Activated gamma-delta T cell treated with anti-CD3 and anti-CD28 coated beads, Interleukin-2, amount 50 U/mL, for 16 hours (primary cell): Measurements from ENCODE around the gene RAP1GAP2.
"Not testable (repeated sequence)": the region's sequence is repeated elsewhere in the genome, so short reads cannot be mapped to it uniquely, and the experiment has no call there.

Source experiments
- DNase-seq: peaks from one replicate; pipeline ENCODE4 v3.0.0-alpha.2; 2020; ENCODE audit warnings: low read depth

RAP1GAP2 gene

DNA sequence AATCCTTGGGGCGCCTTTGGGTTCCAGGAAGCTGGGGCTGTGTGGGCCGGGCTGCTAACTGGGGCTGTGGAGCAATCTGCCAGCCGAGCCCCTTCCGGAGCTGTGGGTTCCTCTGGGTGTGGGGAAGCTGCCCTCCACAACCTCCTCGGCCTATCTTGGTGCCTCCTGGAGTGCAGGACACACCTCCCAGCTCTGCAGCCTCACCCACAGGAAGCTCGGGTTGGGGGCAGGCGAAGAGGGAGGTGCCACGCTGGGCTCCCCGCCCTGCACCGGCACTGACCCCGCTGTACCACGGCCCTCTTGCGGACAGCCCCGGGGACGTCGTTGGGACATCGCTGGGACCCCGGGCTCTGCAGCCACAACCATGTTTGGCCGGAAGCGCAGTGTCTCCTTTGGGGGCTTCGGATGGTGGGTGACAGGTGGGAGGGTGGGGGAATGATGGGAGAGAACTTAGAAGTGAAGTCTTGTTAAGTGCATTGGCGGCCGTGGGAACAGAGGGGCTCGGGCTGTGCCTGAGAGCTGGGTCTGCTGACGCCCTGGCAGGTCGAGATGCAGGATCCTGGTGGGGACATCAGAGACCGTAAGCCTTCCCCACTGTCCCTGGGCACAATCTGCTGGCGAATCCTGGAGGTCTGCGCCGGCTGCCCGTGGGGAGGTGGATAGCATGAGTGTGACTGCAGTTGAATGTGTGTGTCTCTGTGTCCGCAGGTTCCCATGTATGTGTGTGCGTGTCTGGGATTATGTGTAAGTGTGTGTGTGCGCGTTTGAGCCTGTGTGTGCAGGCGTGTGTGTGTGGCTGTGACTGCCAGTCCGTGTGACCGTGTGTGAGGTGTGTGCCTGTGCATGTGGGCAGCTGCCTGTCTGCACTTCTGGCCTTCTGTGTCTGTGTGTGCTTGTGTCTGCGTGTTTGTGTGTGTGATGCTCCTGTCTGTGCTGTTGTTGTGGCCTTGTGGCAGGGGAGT is at the start of gene RAP1GAP2:
RAP1GAP2 (plus strand) TSS at position 275 of the 962 bp plus-strand sequence; CDS start at position 365, 90 bp downstream.
- peak; percentile 51 for DNase-seq

DNA sequence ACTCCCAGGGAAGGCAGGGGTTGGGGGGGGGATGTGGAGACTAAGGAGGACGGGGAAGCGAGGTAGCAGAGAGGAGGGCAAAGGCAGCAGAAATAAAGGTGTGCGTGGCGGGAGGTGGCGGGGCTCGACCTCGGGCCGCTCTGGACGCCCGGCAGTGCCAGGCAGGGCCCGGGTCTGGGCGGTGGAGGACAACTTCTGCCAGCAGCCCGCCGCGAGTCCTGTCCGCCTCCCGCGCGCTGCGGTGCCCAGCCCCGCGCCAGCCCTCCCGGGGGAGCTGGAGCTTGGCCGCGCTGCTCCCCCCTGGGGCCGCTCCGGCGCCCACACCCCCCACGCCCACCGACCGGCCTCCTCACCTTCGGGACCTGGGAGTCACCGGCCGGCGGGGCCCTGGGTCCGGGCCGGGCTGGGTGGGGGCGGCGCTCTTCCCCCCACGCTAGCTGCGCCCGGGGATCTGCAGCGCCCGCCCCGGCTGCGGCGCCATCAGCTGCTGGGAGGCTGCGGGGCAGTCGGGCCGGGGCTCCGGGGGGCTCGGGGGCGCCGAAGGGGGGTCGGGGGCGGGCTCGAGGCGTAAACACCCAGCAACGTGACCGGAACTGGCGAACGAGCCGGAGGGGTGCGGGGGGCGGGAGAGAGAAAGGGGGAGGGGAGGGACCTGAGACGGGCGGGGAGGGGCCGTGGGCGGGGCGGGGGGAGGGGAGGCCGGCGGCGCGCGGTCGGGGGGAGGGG is 47.0 kb upstream of the RAP1GAP2 start, which contains the start of gene CCDC92B:
CCDC92B (minus strand) TSS at position 595 of the 726 bp plus-strand sequence. CDS start 14,507 bp downstream, outside the sequence.
- DNase-seq = no peak

DNA sequence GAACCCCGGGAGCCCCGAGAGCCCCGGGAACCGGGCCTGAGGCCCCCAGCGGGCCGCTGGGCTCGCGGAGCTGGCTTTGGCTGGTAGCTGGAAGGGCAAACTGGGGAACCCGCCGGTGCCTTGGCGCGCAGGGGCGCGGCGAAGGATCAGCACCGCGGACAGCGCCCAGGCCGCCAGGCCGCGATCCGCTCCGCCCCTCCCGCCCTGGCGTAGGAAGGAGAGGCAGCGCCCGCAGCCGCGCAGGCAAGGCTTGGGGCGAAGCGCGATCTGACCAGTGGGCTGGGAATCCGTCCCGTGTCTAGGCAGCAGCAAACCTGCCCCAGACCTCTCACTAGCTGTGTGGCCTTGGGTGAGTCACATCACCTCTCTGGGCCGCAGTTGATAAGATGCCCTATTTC is 46.5 kb upstream of the RAP1GAP2 start:
- DNase-seq = peak; percentile 49

DNA sequence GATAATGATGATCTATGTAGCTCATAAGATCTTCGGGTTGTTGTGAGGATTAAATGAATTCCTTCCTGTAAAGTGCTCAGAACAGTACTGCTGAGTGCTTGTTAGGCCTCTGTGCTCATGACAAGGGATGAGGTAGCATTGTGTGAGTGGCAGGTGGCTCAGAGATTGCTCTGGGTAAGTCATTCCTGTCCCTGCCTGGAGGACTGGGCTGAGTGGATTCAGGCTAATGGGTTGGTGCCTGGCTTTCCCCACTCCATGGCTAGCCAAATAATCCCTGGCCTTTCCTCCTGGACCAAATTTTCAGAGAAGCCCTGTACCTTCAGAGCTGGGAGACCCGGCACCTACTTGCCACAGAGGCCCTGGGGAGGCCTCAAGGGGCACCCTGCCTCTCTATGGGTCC is 45.5 kb upstream of the RAP1GAP2 start:
- no peak for DNase-seq

DNA sequence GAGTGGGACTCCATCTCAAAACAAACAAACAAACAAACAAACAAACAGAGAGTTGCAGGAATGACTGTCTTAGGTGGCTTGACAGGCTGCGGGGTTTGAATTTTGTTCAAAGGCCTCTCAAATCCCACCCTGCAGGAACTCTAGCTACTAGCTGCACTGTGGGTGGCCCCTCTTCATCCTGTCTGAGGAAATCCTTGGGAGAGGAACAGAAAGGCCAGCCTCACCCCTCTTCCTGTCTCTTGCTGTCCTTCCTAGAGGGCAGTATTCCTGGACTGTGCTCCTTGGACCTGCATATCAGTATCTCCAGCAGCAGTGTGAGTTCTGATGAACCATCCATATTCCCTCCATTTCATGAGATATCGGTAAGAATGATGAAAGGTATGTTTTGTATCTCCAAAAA is 44.7 kb upstream of the RAP1GAP2 start:
- DNase-seq = no peak

DNA sequence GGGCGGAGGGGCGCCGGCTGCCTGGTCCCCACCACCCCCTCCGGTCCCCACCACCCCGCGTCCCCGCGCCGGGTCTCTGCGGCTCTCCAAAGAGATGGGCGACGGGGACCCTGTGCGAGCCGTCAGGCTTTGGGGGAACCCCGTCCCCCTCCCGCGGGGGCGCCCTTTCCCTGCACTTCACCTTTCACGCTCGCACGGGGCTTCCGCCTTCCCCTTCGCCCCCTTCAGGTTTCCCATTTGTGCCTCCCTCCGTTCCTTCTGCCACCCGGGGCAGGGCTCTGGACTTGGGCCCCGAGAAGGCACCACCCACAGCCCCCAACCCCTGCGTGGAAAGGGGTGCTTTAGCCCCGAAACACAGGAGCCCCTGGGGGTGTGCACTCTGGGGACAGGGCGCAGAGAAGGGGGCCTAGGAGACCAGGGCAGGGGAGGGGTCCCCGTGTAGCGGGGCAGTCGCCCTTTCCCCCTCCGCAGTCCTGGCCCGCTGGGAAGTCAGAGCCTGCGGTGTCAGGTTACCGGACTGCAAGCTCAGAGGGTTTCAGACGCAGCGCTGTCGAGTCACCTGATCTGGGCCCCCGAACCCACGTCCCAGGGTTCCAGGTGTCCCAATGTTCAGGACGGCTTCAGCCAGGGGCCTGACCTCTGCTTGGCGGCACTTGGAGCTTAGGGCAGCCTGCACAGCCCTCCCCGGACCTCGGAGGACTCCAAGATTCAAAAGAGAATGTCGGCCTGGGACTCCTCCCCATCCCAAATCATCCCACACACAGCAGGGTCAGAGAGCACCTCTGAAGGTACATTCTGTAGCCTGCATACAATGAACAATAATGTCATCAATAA is 40.1 kb upstream of the RAP1GAP2 start:
- DNase-seq = no peak

DNA sequence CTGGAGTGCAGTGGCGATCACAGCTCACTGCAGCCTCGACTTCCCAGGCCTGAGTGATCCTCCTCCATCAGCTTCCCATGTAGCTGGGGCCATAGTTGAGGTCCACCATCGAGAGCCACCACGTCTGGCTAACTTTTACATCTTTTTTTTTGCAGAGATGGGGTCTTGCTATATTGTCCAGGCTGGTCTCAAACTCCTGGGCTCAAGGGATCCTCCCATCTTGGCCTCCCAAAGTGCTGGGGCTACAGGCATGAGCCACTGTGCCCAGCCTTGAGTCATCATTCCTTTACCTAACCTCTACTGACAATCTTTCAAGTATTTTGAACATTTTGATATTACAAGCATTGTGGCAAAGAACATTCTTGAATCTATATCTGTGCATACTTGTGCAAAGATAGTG is 37.4 kb upstream of the RAP1GAP2 start:
- no peak for DNase-seq

DNA sequence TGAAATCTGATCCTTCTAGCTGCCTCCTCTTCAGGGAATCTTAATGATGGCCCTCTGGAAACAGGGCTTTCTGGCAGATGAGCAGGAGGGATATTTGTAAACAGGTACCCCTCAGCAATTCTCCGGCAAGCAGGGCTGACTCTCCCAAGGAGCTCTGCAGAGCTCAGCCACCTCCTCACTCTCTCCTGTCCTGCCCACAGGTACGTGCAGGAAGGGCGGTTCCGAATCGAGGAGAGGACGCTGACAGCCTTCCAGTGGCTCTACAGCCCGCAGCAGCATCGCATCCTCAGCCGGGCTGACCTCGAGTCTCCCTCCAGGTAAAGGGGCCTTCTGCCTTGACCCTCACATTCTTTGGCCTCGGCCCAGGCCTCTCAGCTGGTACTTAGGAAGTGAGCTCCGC is 26.1 kb upstream of the RAP1GAP2 start:
- DNase-seq = no peak

DNA sequence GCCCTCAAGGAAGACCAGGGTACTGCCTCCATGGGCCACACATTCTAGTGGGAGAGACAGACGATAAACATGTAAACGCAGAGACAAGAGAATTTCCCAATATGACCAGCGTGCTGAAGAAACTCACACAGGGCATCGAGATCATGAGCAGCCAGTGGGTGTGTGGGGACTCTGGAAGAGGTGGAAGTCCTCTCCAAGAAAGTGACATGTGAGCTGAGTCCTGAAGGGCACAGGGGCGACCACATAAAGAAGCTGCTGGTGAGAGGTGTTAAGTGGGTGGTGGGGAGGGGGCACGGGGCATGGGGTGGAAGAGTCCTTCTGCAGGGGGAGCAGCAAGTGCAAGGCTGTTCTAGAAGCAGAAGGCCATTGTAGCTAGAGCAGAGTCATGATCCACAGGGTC is 21.0 kb upstream of the RAP1GAP2 start:
- no peak for DNase-seq

DNA sequence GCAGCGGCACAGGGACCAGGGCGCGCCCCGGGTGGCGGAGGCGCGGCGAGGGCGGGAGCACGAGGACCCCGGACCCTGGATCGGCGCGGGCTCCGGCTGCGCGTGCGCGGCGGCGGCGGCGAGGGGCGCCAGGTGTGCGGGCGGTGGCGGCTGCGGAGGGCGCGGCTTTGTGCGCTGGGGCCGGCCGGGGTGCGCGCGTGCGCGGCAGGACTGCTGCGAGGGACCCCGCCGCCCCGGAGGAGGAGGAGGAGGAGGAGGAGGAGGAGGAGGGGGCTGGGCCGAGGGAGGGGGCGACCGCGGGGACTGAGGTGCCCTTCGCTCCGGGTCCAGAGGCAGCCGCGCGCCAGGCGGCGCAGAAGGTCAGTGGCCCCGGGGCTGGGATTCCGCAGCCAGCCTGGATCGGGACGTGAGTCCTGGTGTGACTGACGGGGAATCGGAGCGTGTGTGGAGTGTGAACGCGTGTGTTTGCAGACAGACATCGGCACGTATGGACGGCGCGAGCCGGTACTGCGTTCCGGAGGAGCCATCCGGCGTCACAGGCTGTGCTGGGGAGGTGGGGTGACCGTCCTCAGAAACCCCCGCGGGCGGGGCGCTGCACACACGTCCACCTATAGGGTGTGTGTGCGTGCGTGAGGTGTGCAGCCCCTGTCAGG is 19.5 kb upstream of the RAP1GAP2 start:
- no peak for DNase-seq

DNA sequence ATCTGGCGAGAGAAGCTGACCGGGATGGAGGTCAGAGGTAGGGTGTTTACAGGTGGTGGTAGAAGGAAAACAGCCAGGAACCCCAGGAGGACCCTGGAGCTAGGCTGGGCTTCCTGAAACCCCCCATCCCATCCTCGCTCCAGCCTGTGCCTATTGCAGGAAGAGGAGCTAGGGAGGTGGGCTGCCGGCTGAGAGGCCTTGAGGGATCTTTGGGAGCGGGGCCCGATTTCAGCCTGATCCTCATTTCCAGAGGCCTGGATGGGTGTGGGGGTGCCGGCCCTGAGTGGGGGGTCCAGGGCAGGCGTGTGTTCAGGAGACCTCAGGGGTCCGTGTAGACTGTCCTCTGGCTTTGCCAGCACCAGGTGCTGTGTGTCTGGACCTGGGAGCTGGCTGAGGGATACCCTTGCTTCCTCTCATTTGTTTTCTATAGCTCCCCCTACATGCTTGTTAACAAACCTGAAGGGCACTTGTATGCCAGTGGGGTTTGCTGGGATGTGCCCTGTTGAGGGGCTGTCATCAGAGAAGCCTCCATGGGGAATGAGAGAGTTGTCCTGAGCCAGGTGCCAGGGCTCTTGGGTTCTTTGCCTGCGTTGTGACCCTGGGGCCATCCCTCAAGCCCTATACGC is 18.9 kb upstream of the RAP1GAP2 start:
- no peak for DNase-seq

DNA sequence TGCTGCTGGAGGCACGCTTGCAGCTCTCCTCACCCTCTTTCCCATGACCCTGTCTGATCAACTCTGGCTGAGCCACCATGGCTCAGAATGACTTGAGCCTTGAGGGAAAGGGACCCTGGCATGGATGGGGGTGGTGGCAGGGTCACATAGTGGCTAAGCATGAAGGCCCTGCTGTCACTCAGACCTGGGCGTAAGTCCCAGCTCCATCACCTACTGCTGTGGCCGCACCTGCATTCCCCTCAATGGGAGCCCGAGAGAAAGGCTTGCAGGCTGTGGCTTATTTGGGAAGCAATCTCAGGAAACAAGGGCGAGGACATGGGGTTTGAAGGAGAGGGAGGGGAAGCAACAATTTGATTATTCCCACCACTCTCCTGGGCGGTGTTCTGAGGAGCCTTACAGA is 17.7 kb upstream of the RAP1GAP2 start:
- DNase-seq = no peak

DNA sequence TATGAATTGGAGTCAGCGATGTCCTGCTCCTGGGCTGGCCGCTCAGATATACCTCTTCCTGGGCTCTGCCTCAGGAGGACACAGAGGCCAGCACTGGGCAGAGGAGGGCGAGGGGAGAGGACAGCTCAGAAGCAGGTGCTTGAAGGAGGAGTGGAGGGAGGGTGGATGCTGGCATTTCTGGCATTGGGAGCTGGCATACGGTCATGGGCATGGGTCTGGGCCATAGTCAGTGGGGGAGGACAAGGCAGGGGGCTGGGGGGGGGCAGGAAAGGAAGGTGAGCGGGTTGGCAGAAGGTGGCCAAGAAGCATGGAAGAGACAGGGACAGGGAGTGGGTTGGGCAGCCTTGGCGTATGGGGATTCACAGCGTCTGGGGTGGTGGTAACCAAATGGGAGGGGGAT is 16.7 kb upstream of the RAP1GAP2 start:
- no peak for DNase-seq

DNA sequence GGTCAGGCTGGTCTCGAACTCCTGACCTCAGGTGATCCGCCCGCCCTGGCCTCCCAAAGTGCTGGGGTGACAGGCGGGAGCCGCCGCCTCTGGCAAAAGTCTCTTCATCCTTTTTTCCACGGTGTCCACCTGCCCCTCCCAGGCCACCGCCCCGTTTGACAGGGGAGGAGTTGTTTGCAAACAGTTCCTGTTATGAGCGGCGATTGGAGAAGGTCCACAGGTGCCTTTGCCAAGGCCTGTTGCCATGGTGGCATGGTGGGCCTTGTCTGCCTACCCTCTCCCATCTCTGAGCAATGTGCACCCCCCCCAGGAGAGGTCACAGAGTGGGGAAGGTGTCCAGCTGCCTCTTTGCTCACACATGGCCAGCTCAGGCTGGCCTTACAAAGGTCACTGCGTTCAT is 16.0 kb upstream of the RAP1GAP2 start:
- DNase-seq = no peak

DNA sequence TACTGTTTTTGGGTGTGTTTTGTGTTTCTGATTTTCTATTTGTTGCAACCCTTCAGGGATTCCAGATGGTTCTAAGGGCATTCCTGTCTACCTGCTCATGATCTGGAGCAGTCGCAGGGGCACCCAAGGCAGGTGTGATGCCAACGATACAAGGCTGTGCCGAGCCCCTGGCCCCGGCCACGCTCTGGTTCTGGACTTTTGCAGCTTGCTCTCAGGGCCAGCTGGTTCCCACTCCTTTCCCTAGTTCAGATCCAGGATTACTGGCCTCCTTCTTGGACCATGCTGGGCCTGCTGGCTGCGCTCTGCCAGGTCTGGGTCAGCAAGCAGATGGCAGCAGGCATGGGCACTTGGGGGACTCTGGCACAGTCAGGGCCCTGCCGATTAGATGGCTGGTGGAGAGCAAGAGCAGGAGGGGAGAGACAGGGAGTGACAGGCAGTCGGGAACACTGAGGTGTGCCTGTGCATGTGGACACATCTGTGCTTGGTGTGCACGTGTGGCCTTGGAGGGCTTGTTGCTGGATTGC is 15.2 kb upstream of the RAP1GAP2 start:
- no peak for DNase-seq

DNA sequence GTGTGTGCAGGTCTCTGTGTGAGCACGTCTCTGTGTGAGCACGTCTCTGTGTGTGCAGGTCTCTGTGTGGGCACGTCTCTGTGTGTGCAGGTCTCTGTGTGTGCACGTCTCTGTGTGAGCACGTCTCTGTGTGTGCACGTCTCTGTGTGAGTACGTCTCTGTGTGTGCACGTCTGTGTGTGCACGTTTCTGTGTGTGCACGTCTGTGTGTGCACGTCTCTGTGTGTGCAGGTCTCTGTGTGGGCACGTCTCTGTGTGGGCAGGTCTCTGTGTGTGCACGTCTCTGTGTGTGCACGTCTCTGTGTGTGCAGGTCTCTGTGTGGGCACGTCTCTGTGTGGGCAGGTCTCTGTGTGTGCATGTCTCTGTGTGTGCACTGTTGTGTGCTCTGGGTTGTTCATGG is 14.6 kb upstream of the RAP1GAP2 start:
- not testable (repeated sequence) for DNase-seq

DNA sequence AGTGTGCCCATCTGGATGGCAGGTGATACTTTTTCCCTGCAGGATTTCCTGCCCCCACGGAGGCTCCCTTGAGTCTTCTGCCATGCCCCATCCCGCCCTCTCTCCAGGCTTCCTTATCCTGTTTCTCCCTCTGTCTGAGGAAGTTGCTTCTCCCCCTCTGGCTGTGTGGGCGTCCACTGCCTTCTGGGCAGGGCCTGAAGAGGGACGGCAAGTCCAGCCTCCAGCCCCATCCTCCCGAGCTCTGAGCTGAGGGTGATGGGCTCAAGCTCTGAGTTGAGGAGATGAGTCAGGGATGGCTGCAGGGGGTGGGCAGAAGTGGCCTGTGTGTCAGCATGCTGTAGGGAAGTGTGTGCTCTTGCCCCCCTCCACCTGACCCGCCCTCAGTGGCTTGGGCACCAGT is 14.2 kb upstream of the RAP1GAP2 start:
- no peak for DNase-seq

DNA sequence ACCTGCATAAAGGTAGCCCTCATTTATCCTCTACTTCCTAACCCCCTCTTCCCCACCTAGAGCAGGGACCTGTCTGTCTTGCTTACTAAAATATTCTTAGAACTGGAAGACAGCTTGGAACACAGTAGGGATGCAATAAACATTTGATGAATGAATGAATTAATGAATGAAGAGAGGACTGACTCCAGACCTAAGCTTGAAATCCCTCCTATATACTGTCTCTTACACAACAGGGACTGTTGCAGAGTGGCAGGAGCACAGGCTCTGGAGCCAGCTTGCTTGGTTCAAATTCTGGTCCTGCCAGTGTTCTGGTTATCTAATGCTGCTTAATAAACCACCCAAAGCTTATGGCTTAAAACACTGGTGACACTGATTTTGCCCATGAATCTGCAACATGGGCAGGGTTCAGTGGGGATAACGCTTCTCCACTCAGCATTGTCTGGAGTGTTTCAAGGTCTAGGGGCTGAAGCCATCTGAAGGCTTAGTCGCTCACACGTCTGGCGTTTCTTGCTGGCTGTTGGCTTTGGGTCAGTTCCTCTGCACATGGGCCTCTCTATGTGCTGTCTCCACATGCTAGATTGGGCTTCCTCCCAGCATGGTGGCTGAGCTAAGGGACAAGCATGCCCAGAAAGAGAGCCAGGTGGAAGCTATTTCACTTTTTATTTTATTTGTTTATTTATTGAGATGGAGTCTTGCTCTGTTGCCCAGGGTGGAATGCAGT is 12.8 kb upstream of the RAP1GAP2 start:
- no peak for DNase-seq

DNA sequence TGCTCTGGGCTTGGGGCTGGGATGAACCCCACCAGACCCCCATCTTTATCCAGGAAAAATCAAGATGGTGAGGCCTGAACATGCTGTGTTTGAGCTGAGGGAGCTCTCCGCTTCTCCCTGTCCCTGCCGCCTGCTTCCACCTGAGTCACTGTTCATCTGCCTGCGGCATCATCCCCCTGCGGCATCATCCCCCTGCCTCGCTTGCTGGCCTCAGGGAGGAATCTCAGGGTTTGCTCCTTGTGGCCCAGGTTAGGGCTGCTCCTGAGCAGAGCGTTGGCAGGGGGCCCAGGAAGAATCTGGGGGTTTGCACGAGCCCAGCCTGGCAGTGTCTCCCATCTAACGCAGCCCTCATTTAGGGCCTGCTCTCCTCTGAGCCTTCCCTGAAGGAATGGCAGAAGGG is 11.4 kb upstream of the RAP1GAP2 start:
- no peak for DNase-seq

DNA sequence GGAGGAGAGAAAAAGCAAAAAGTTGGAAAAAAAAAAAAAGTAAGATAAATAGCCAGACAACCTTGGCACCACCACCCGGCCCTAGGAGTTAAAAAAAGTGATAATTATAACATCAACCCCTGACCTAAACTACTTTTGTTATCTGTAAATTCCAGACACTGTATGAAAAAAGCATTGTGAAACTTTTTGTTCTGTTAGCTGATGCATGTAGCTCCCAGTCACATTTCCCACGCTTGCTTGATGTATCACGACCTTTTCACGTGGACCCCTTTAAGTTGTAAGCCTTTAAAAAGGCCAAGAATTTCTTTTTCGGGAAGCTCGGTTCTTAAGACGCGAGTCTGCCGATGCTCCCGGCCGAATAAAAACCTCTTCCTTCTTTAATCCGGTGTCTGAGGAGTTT is 10.9 kb upstream of the RAP1GAP2 start:
- not testable (repeated sequence) for DNase-seq
